NT2/D1 (cell line): ENCODE data around the gene CCDC71.

ENCODE experiments used
- SUZ12 ChIP-seq: IDR thresholded peaks from 2 replicates; pipeline ENCODE4 v1.6.1; 2011; ENCODE audit not compliant: insufficient read length, insufficient read depth; ENCODE audit errors: extremely low read depth
- ZNF274 ChIP-seq: IDR thresholded peaks from 2 replicates; pipeline ENCODE4 v1.6.1; 2011; ENCODE audit warnings: mild to moderate bottlenecking, low read depth, low read length

- TF ChIP-seq ZNF274: no peak
- TF ChIP-seq SUZ12: no peak
These were observed 35.1 kb downstream of the CCDC71 start for GRCh38 chr3:49131040-49131439.
